NCI-H1930 (cell line): ENCODE results near the gene S100A12.

Experiments used
- DNase-seq, 2 experiments: peaks; one replicate each; lab custom pipeline; 2025; lab: John Stamatoyannopoulos, UW

S100A12 gene

DNA sequence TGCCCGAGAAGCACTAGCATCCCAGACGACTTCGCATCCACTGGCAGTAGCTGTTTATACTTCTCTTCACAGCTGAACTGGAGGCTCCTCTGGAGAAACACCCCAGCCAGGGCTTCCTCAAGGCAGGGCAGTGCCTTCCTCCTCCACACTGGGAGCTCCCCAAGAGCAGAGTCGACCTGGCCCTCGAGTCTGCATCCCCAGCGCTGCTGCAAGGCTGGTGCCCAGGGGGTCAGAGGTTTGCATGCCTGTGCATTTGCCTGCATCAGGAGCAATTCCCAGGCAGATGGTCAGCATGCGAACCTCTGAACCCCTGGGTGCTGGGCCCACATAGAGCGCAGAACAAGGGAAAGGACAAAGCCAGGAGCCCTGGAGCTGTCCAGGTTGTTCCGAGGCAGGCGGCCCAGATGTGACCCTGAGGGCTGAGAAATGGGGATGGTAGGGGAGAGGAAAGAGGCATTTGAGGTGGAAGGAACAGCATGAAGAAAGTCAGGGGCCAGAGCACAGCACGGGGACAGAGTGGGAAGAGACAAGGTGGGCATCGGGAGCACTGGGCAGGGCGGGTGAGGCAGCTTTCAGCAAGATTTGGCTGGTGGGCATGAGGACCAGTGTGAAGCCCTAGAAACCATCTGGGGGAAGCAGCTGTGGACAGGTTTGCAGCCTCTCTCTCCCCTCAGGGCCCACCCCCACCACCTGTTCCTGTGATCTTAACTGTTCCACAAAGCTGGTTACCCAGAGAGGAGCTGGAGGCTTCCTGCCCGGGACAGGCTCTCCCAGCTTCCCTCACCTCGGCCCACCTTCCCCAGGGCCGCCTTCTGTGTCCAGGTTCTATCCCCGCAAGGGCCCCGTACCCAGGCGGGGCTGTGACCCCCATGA lies 21.9 kb upstream of the S100A12 start:
- DNase-seq = no peak

DNA sequence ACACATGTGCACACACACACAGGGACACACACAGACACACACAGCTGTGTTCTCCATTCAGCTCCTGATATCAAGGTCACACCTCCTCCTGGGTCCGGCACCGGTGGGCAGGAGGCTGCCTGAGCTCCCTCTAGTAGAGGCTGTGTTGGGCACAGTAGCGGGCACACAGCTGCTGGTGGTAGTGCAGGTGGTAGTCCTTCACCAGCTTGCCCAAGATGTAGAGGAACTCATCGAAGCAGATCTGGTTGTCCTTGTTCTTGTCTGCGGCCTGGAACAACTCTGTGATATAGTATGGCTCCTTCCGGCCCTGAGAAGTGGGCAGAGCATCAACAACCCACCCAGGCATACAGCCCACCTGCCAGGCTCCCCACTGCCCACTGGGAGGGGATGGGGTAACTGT lies 21.0 kb upstream of the S100A12 start:
- DNase-seq = no peak

DNA sequence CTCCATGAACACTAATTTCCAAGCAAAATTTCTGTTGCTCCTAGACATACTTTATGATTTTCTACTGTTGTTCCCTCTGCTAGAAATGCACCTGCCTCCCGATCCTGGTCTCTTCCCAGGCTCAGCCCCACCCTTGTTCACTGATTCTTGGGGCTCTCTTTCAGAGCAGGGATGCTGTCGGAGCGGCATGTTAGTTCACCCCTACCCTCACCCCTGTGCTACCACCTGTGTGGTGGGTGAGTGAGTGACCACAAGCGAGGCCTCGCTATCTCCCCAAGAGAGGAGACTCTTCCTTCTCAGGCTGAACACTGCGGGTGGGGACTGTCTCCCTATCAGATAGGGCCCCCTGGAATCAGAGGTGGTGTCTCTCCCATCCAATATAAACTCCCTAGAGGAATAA lies 20.4 kb upstream of the S100A12 start:
- no peak for DNase-seq

DNA sequence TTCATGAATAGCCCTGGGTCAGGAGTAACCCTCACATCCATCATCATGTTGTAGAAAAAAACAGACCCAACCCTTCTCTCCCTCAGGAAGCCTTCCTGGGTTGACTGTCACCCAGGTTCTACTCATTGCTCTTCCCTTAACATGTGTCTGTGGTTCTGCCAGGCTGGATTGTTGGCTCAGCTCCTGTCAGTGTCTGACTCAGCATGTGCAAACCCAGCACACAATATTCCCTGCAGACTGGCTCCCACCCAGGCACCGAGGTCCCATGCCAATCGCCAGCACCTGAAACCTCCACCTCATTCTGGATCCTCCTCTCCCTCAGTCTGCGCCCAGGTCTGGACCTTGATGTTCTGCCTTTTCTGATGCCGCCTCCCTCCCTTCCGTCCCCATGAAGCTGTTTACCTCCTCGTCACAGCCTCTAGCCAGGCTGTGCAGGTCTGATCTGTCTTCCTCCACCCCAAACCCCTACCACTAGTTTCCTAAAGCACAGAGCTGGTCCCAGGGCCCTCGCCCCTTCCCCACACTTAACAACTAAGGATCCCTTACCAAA lies 19.8 kb upstream of the S100A12 start:
- DNase-seq = no peak

DNA sequence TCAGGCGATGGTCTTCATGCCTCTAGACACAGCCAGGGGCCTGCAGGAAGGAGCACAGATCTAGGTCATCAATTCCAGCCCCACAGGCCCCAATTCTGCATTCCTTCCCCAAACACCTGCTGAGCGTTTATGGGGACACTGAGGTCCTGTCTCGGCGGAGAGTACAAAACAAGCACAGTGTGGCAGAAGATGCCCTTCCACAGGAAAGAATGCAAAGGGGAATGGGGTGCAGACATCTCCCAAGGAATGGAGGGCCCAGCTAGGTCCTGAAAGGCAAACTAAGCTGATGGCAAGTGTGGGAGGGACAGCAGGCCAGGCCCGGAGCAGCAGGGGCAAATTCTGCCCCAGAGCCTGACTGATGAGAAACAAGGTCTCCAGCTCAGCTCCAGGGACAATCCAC lies 19.0 kb upstream of the S100A12 start:
- no peak for DNase-seq

DNA sequence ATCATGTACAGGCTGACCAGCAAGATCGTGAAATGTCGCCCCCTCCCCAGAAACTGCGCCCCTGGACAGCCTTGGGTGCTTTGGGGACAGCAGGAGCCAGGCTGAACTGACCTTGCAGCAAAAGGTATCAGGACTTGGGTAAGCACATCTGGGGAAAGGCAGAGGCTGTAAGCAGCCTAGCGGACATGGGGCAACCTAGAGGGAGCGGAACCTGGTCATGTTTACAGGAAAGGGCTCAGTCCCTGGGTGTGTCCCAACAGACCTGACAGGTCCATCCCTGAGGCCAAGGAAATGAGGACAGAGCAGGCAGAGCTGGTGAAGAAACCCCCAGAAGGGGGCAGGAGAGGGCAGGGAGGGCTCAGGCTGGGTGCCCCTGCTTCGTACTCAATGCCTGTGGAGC lies 18.5 kb upstream of the S100A12 start:
- peak in 1 of 2 experiments; percentile 14 for DNase-seq

DNA sequence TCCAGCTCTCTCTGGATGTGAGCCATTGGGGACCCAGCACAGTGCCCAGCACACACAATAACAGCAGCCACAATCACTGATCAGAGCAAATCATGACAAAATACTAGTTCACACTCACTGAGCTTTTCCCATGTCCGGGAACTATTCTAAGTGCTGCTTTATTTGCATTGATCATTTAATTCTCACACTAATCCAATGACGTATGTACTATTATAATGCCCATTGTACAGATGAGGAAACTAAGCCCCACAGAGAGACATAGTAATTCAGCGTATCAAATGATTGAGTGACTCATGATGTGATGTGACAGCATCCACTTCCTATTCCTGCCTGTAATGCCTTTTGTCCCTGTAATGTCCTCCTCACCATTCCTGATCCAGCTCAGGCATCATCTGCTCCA lies 17.4 kb upstream of the S100A12 start:
- DNase-seq = no peak

DNA sequence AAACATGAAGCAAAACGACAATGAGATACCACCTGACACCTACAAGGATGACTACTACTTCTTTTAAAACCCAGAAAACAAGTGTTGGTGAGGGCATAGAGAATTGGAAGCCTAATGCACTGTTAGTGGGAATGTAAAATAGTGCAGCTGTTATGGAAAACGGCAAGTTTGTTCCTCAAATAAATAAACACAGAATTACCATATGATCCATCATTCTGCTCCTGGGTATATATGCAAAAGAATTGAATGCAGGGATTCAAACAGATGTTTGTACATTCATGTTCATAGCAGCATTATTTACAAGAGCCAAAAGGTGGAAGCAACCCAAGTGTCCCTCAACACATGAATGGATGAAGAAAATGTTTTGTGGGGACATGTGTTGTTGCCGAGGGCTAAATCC lies 16.8 kb upstream of the S100A12 start:
- no peak for DNase-seq

DNA sequence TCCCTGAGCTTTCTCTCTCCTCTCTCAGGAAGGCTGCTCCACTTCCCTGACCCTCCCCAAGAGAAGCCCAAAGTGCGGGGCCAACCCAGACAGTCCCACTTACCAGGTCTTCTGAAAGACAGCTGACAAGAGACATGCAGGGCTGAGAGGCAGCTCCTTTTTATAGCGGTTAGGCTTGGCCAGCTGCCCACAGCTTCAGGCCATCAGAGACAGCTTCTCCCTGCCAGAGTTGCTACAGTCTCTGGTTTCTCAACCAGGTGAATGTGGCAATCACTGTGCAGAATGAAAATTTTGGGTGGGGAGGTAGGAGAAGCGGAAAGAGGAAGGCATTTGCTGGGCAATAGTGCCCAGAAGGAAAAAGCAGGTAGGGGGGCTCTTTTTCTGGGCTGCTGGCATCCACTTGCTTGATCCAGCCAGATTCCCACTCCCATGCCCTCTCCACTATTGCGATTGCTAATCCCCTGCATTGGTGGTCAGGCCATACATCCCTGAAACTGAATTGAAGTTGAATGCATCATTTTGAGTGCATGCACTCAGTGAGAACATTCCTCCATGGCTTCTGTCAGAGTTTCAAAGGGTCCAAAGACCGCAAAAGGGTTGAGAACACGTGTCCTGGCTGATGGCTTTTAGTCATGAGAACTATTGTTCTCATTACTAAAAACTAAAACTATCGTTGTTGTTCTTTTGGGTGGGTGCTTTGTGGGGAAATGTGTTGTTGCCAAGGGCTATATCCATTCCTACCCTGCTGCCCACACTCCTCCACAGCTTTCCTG lies 15.7 kb upstream of the S100A12 start, which contains the start of gene S100A8:
TSS of gene S100A8 (minus strand) at position 136 of the 773 bp plus-strand sequence. CDS start 538 bp downstream, outside the sequence.
- DNase-seq = no peak

DNA sequence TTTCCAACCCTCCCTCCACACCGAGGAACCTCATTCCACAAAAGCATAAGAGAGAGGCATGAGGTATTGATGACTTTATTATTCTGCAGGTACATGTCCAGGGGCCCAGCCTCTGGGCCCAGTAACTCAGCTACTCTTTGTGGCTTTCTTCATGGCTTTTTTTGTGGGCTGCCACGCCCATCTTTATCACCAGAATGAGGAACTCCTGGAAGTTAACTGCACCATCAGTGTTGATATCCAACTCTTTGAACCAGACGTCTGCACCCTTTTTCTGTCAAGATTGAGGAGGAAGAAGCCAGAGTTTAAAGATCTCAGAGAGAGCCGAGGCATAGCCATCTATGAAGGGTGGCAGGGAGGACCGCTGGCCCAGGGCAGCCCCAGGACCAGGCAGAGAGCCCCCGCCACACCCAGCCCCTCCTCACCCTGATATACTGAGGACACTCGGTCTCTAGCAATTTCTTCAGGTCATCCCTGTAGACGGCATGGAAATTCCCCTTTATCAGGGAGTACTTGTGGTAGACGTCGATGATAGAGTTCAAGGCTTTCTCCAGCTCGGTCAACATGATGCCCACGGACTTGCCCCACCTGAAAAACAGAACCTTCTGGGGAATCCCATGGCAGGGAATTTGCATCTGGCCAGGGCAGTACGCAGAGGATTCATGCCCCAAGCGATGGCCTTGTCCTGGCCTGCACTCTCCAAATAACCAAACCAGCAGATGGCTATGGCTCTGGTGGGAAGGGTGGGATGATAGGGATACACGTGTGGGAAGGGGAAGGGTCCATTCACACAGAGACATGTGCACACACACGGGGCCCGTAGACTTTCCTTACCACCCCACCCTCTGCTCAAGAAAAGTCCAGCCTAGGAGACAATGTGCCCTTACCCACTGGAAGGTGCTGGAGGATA lies 14.8 kb upstream of the S100A12 start:
- DNase-seq = no peak

DNA sequence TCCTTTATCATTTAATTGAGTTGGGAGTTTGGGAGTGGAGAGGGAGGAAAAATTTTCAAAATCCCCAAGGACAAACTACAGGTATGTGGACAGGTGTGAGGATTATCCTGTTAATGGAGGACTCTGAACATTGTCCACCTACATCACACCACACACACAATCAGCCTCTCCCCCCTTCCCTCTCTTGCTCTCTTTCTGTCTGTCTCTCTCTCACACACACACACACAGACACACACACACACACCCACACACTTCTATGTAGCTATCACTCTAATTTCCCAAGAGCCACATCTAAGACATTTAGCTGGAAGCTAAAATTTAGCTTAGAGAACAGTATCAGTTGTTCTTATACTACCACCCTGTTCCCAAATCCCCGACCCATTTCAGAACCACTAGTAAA lies 14.0 kb upstream of the S100A12 start:
- DNase-seq = no peak

DNA sequence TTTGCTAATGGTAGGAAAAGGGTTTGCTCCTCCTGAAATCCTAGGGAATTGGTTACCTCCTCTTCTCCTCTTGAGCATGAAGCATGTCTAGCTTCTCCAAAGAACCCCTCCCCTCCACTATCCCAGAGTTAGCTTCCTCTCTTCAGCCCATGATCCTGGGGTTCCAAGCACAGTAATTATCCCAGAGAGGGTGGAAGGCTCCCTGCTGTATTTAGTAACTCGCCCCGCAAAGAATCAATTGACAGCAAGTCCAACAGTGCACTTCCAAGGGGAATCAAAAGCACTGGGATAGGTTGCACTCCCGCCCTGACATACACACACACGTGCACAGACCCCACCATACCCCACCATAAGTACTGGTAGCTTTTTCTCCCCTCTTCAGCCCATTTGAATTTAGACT lies 12.4 kb upstream of the S100A12 start:
- no peak for DNase-seq

DNA sequence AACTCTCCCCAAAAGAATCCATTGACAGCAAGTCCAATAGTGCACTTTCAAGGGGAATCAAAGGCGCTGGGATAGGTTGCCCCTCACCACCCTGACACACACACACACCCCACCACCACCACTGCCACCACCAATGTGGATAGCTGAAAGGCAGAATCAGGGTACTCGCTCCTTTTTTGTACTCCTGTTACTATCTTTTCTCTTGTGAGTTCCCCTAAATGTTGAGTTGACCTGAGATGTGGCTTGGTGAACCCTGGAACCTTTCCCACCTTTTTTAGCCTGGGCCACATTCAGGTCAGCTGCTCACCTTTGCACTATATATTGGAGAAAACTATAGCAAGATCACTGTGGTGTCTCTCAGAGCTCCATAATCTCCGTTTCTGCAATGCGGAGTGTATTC lies 11.6 kb upstream of the S100A12 start:
- no peak for DNase-seq

DNA sequence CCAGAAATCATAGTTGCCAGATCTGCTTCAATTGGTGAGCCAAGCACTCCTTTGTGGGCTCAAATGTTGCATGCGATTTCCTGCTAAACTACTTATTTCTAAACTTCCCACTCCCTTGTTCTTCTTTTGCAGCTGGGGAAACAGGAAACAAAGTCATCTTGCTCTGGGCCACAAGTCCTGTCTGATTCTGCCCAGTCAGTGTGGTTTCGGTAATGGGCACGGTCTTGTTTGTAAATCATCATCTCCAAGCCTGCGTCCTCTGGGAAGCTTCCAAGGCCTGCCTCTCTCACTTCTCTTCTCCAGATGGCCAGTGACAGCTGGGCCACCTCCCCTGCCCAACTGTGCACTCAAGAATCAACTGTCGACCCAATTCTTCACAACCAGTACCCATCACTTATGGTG lies 11.1 kb upstream of the S100A12 start:
- DNase-seq = no peak

DNA sequence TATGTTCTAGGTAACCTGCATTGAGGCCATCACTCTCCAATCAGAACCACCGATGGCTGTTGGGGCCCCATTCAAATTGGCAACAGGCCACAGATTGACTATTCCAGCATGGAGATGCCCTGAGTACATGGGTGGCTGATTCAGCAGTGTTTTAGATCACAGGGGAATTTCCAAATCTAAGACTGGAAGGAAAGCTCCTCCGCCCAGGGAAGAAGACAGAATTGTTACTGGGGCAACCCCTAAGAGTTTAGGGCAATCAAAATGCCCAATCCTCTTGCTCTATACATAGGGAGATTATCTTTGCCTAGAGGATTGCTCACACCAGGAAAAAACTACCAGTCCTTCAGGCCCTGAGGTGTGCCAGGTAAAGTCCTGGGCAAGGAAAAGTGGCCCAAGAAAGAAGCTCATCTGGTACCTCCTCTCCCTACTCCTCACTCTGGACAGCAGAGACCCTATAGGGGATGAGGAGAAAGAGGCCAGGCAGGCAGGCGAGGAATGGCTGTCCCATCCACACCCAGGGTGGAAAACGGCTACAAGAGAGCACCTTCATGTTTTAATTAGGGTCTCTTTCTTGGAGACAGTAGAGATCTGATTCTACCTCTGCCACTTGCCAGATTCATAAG lies 9.6 kb upstream of the S100A12 start:
- DNase-seq = no peak

DNA sequence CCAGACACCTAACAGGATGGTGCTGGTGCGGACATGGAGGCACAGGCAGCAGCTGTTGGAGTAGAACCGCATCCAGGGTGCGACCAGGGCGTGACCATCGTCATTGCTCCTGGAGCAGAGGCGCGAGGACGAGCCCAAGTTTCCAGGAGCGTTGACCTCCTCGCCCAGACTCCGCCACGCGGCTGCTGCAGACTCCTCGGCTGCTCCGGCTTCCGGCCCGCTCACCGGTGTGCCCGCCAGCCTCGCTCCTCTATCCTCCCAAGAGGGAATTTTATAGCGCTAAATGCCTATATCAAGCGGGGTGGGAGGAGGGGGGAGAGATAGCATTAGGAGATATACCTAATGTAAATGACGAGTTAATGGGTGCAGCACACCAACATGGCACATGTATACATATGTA lies 5.3 kb upstream of the S100A12 start:
- no peak for DNase-seq

DNA sequence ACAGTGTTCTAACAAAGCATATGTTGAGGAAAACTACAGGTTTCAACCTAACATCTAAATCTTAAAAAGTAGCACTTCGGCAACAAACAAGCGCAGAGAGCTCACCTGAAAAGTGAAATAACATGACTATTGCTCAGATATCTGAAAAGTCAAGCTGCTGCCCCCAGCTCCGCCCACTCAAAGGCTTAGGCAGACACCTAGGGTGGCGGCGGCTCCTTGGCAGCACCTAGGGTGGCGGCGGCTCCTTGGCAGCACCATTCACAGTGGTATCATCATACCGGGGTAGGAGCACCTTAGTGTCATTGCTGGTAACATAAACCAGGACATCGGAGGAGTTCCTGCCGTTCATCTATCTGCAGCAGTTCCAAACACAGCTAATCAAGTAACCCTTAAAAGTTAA lies 4.2 kb upstream of the S100A12 start:
- DNase-seq = no peak

DNA sequence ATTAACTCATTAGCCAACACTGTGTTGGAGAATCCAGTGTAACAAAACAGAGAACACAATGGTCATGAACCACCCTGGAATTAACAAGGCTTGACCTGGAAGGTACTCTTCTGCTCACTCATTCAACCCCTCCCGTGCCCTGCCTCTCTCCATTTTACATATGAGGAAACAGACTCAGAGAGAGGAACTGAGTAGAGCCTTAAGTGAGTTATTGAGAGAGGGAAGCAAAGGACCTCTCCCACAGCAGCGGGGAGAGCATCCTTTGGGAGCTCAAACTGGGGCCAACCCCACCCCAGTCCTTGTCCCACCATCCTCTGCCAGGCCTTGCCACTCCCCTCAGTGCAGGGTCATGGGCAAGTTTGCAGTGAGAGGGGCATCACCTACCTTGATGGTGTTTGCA lies 1.4 kb downstream of the S100A12 start:
- DNase-seq = no peak

DNA sequence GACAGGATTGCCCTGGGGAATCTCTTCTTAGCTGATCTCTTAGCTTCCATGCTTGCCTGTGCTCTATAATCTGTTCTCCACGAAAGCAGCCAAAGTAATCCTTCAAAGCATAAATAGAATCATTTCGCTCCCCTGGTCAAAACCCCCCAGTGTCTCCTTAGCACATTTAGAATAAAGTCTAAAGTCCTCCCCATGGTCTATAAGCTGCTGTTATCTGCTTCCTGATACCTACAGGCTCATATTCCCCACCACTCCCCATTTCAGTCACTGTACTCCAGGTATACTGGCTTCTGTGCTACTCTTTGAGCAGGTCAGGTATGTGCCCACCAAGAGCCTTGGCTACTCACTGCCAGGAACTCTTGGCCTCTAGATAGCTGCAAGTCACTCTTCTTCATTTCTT lies 2.9 kb downstream of the S100A12 start:
- DNase-seq = no peak

DNA sequence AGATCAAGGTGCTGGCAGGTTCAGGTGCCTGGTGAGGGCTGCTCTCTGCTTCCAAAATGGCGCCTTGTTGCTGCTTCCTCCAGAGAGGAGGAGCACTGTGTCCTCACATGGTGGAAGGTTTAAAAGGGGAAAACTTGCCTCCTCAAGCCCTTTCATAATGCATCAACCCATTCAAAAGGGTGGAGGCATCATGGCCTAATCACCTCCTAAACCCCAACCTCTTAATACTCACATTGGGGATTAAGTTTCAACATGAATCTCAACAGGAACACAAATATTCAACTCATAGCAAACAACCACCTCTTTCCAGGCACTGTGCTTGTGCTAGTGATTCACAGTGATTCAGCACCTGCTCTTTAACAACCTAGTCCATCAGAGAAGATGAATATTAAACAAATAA lies 4.2 kb downstream of the S100A12 start:
- DNase-seq = no peak

DNA sequence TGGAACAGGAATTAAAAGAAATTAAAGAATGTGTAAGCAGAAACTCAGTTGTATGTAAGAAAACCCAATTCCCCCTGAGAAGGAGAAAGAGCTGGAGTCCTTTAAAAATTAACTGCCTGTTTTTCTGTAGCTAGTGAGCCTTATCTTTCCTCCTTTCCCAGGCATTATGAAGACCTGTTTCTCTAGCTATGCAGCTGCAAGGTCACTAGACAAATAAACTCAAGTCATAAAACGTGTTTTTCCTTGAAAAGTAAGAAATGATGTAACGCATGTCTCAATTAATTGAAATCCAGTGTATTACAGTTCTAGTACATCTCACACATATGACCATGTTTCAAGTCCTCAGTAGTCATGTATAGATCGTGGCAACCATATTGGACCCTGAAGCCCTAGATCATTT lies 5.3 kb downstream of the S100A12 start:
- DNase-seq = no peak

DNA sequence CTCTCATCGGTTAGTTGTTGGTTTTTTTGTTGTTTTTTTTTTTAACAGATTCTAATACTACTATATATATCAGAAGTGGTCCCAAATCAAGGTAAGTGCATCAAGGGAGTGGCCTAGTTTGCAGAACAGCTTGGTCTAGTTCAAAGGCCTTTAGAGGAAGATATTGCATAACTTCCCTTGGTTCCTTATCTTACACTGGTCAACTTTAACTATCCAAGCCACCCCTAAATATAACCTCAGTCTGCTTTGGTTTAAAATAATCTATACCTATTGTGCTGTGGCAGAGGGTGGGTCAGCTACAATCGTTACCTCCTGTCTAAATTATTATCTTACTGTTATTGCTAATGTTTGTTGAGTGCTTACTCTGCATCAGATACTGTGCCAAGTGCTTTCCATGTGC lies 6.9 kb downstream of the S100A12 start:
- no peak for DNase-seq
